Bronchial epithelial cell (primary cell): Measurements from ENCODE around the gene TP73. TPM values are rescaled to one million over a fixed set of nuclear protein-coding genes. Genes with fewer than 3 reads are reported as not detected.

Experiments
- DNase-seq: peaks from one replicate; pipeline ENCODE4 v3.0.0-alpha.2; 2010; ENCODE audit warnings: low read depth
- FAIRE-seq: peaks from 2 replicates; lab custom pipeline; 2011; peaks lifted over from hg19 to GRCh38; lab: Jason Lieb, UNC
- H3K27me3 ChIP-seq: 2 replicates; pipeline ENCODE4 v1.5.1; 2011; ENCODE audit warnings: low read length; ENCODE audit not compliant: control insufficient read depth, insufficient read depth
- H3K36me3 ChIP-seq: 2 replicates; pipeline ENCODE4 v1.5.1; 2011; ENCODE audit warnings: low read length; ENCODE audit not compliant: control insufficient read depth, insufficient read depth
- H3K4me3 ChIP-seq: 2 replicates; pipeline ENCODE4 v1.5.1; 2011; ENCODE audit warnings: mild to moderate bottlenecking, low read depth, low read length, control low read depth
- total RNA-seq: library from RNA; depleted of rRNA; stranded (reverse); fragments of >200 nt; gene quantifications from 2 replicates; pipeline ENCODE4 v1.2.1, GENCODE V29; 2014
- TF ChIP-seq, protein P1 (sequence below): IDR thresholded peaks from 2 replicates; pipeline ENCODE4 v1.5.1; 2011; ENCODE audit warnings: mild to moderate bottlenecking, moderate library complexity, low read length, control low read depth, inconsistent platforms; ENCODE audit not compliant: insufficient read depth, severe bottlenecking

TP73 gene
- total RNA-seq, 1 donor from 2014 or later: under 0.01 TPM

DNA sequence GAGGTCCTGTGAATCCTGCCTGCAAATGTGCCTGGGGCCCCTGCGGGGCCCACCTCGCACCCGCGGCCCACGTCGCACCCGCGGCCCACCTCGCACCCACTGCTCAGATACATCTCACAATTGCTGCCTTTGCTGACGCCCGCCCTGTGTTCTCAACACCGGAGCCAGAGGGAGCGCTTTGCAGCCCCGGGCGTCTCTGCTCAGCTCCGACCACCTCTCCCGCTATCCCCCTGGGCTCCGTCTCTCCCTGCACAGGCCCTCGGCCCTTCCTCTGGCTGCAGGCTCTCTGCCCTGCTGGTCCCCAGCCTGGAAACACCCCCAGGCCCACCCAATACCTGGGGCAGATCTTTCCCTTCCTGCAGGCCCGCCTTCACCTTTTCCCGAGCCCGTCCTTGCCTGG is 44.8 kb downstream of the TP73 start:
- no peak for FAIRE-seq
- no peak for DNase-seq
- Histone ChIP-seq H3K36me3 (no peaks in the 10 kb centered on the region), H3K27me3 (no peaks in the 10 kb centered on the region), H3K4me3 (no peak overlapping the region)
- TF ChIP-seq, protein P1, sequence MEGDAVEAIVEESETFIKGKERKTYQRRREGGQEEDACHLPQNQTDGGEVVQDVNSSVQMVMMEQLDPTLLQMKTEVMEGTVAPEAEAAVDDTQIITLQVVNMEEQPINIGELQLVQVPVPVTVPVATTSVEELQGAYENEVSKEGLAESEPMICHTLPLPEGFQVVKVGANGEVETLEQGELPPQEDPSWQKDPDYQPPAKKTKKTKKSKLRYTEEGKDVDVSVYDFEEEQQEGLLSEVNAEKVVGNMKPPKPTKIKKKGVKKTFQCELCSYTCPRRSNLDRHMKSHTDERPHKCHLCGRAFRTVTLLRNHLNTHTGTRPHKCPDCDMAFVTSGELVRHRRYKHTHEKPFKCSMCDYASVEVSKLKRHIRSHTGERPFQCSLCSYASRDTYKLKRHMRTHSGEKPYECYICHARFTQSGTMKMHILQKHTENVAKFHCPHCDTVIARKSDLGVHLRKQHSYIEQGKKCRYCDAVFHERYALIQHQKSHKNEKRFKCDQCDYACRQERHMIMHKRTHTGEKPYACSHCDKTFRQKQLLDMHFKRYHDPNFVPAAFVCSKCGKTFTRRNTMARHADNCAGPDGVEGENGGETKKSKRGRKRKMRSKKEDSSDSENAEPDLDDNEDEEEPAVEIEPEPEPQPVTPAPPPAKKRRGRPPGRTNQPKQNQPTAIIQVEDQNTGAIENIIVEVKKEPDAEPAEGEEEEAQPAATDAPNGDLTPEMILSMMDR: no peak

DNA sequence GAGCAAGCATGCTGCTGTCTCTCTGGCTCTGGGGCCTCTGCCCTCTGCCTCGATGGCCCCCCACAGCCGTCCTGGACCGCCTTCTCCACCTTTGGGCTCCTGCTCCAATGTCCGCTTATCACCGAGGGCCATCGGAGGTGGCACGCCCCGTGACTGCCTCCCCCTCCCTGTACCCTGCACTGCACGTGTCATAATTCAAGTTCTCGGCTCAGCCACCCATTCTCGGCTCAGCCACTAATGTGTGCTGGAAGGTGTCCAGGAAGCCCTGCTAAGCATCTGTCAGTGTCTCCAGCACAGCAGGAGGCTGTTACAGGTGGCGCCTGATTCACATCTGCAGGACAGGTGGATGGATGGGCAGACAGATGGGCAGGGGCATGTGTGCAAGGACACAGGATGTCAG is 45.5 kb downstream of the TP73 start:
- FAIRE-seq (no peak), DNase-seq (no peak)
- H3K27me3 ChIP-seq: no peaks in the 10 kb centered on the region
- H3K4me3 ChIP-seq: no peak overlapping the region
- no peaks in the 10 kb centered on the region for H3K36me3 ChIP-seq
- TF ChIP-seq, protein P1: no peak

DNA sequence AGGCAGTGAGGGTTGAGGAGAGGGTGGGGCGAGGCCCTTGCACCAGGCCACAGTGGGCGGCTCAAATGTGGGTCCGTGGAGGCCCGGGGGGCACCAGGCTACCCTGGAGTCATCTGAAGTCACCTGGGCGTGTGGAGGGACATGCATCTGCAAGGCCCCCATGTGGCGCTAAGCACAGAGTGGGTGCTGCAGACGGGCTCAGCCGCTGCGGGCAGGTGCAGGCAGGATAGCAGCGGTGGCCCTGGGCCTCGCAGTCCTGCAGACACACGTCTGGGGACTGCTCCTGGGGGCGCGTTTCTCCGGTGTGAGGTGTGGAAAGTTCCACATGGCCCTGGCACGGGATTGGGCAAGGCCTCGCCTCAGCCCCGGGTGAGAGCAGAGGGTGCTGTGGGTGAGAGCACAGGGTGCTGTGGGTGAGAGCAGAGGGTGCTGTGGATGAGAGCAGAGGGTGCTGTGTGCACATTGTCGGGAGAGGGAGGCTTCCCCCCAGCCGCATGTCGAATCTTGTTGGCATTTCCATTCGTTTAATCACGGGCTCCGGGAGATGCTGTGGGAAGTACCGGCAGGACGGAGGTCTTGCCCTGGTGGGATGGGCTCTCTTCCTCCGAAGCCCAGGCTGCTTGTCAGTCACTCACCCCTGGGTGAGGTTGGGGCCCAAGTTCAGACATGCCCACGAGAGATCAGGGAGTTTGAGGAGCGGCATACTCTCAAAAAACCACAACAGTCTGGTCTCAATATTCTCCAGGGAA is 46.5 kb downstream of the TP73 start:
- TF ChIP-seq, protein P1: no peak
- Histone ChIP-seq H3K27me3 (no peaks in the 10 kb centered on the region), H3K4me3 (no peak overlapping the region), H3K36me3 (no peaks in the 10 kb centered on the region)
- peak; percentile 96 for DNase-seq
- peak; percentile 88 for FAIRE-seq

DNA sequence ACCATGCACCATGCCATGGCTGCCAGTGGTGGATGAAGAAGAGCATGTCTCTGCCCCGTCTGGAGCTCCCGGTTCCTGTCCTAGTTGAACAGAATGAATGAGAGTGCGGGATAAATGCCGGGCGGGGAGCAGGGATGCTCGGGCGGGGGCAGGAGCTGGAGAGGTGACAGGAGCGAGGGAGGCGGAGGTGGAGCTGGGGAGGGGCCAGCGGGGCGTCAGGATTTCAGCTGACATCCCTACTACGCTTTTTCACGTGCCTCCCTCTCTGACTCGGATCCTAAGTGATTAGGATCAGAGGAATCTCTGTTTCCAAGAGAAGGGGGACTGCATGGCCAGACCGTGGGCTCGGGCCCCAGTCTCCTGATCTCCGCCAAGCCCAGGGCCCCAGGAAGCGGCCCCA is 47.3 kb downstream of the TP73 start:
- Histone ChIP-seq H3K4me3 (no peak overlapping the region), H3K36me3 (no peaks in the 10 kb centered on the region), H3K27me3 (no peaks in the 10 kb centered on the region)
- FAIRE-seq (no peak), DNase-seq (no peak)
- TF ChIP-seq, protein P1: no peak

DNA sequence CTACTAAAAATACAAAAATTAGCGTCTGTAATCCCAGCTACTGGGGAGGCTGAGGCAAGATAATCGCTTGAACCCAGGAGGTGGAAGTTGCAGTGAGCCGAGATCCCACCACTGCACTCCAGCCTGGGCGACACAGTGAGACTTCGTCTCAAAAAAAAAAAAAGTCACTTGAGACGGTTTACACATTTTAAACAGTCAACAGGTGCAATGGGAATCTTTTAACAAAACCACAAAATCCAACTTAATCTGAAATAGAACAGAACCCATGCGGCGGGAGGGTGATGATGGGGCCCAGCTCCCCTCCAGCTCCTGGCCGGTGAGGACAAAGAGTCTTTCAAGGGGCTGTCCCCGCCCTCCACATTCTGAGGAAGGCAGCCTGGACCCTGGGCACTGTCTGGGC is 48.3 kb downstream of the TP73 start:
- DNase-seq (no peak), FAIRE-seq (no peak)
- Histone ChIP-seq H3K36me3 (no peaks in the 10 kb centered on the region), H3K27me3 (no peaks in the 10 kb centered on the region), H3K4me3 (no peak overlapping the region)
- TF ChIP-seq, protein P1: no peak

DNA sequence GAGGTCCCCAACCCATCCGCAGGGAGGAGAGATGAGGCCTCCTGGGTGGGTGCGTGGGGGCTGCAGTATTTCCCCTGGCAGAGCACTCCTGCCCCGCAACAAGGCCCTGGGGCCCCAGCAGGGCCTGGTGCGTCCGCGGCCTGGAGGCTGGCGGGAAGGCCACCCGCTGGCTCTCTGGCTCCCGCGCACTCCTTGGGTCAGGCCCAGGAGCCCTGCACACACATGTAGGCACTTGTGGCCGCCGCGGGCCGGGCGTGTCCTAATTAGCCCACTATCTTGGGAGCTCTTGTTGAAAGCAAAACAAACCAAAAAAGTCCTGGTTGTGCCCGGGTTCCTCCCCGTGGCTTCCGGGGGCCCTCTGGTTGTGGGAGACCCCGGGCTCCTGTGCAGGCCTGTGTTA is 50.2 kb downstream of the TP73 start:
- no peak for FAIRE-seq
- H3K27me3 ChIP-seq: no peaks in the 10 kb centered on the region
- DNase-seq: peak; percentile 40
- H3K36me3 ChIP-seq: no peaks in the 10 kb centered on the region
- TF ChIP-seq, protein P1: no peak
- H3K4me3 ChIP-seq: no peak overlapping the region
